A549 (cell line): ENCODE data around the gene ABHD12B.

Source experiments
- EP300 ChIP-seq, 2 experiments: fragments of >200 bp; sonication (Bioruptor Twin); formaldehyde crosslinking; IDR thresholded peaks; 2 replicates in 1 of 2; 3 replicates in 1 of 2; pipeline ENCODE4 v1.6.1; 2016 to 2017
- JUN ChIP-seq, 2 experiments: fragments of >200 bp; sonication (Bioruptor Twin); formaldehyde crosslinking; IDR thresholded peaks; 2 replicates in 1 of 2; 3 replicates in 1 of 2; pipeline ENCODE4 v1.6.1; 2016 to 2017
- PHF8 ChIP-seq: fragments of 200-600 bp; sonication (generic); IDR thresholded peaks from 2 replicates; pipeline ENCODE4 v1.6.1; 2016; ENCODE audit warnings: low read depth, mild to moderate bottlenecking, antibody characterized with exemption, moderate library complexity, borderline replicate concordance
- TF ChIP-seq, protein P1 (sequence below): IDR thresholded peaks from 2 replicates; pipeline ENCODE4 v1.6.1; 2012; ENCODE audit warnings: low read depth, borderline replicate concordance
- TF ChIP-seq, protein P2 (sequence below): fragments of >200 bp; sonication (Bioruptor Twin); formaldehyde crosslinking; IDR thresholded peaks from 3 replicates; pipeline ENCODE4 v1.5.1; 2016

GRCh38 chr14:50875359-50876070, 3.7 kb downstream of the ABHD12B start:
- TF ChIP-seq, protein P1, sequence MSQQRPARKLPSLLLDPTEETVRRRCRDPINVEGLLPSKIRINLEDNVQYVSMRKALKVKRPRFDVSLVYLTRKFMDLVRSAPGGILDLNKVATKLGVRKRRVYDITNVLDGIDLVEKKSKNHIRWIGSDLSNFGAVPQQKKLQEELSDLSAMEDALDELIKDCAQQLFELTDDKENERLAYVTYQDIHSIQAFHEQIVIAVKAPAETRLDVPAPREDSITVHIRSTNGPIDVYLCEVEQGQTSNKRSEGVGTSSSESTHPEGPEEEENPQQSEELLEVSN, result no peak
- TF ChIP-seq JUN (IDR thresholded peaks at IDR 0.05) (no peak), EP300 (IDR thresholded peaks at IDR 0.05) (no peak), PHF8 (no peak)
- TF ChIP-seq, protein P2, sequence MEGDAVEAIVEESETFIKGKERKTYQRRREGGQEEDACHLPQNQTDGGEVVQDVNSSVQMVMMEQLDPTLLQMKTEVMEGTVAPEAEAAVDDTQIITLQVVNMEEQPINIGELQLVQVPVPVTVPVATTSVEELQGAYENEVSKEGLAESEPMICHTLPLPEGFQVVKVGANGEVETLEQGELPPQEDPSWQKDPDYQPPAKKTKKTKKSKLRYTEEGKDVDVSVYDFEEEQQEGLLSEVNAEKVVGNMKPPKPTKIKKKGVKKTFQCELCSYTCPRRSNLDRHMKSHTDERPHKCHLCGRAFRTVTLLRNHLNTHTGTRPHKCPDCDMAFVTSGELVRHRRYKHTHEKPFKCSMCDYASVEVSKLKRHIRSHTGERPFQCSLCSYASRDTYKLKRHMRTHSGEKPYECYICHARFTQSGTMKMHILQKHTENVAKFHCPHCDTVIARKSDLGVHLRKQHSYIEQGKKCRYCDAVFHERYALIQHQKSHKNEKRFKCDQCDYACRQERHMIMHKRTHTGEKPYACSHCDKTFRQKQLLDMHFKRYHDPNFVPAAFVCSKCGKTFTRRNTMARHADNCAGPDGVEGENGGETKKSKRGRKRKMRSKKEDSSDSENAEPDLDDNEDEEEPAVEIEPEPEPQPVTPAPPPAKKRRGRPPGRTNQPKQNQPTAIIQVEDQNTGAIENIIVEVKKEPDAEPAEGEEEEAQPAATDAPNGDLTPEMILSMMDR, result no peak
